ENCODE data around the gene DCAF17.
A peak's percentile ranks its signal among the peaks of the same experiment; 100 is the strongest.
"Not testable (repeated sequence)": the region's sequence is repeated elsewhere in the genome, so short reads cannot be mapped to it uniquely, and the experiment has no call there.

DCAF17 gene

DNA sequence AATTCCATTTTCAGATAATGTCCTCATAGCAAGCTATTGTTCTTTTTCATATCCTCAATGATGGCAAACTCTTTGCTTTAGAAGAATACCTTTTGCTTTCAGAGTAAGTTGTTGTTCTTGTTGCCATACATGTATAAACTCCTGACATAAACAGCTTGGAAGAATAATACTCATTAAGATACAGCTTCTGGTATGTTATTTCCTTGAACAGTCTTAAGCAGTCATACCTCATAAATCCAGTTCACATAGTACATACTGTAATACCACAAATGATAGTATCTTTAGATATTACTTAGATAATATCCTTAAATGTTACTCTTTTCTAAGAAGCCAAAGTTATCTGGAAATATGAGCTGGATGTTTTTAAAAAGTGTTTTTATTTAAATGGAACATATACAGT lies 23.4 kb upstream of the DCAF17 start:
- no peak for DNase-seq (ENCODE audit: low read depth in 2 of 2)

DNA sequence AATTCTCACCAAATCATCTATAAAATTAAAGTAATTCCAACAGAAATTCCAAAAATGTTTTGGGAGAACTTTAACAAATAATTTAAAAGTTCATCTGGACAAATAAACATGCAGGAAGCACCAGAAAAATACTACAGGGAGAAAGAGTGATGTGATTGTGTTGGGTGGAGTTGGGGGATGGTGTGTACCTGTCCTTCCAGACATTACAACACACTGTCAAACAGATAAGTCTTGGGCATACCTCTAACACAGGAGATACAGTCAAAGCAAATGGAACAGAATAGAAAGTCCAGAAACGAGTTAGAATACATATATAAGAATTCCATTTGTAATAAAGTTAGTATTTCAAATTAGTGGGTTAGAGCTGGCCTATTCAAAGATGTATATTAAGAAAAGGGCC lies 22.8 kb upstream of the DCAF17 start:
- no peak for DNase-seq (ENCODE audit: low read depth in 2 of 2)

DNA sequence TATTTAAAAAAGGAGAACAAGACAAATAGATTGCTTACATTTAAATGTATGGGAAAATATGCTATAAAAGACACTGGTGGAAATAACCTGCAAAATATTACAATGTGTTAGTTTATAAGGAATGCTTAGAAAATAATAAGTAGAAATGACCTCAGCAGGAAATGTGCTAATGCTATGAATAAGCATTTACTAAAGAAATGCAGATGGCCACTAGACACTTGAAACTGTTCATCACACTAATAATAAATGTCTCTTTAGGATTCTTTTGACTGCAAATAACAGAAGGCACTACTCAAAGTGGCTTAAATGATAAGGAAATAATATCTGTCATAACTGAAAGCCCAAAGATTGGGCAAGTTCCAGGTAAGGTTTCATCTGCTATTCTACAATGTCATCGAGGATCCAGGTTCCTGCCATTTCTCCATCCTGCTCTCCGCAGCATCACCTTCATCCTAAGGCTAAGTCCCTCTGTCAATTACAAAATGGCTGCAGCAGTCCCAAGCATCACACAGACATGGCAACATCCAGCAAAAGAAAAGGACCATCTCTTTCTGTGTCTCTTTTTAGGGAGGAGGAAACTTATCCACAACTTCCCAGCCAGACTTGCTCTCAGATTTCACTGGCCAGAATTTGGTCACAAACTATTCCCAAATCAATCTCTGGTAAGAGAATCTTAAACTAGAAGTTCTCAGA lies 22.1 kb upstream of the DCAF17 start:
- DNase-seq (ENCODE audit: low read depth in 2 of 2), result no peak

DNA sequence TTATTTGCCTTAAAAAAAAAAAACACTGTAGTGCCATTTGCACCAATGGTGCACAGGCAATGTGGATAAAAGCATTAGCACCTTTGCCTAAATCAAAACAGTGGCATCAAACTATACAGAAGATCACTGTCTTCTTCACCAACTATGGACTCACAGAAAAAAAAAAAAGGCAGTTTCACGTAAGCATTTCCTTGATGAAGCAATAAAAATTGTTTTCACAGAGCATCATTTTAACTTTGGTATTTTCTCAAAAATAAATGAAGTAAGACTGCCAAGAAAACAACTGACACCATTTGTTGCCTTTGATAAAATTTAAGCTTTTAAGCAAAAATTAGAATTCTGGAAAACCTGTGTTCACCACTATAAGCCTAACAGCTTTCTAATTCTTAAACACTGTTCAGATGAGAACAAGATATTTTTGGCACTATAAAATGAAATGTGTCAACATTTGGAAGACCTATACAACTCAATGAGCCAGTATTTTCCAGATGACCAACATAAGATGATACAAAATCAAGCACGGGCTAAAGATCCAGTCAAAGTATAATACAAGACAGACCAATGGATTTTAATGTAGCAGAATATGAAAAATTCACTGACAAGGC lies 21.4 kb upstream of the DCAF17 start:
- no peak for DNase-seq (ENCODE audit: low read depth in 2 of 2)

DNA sequence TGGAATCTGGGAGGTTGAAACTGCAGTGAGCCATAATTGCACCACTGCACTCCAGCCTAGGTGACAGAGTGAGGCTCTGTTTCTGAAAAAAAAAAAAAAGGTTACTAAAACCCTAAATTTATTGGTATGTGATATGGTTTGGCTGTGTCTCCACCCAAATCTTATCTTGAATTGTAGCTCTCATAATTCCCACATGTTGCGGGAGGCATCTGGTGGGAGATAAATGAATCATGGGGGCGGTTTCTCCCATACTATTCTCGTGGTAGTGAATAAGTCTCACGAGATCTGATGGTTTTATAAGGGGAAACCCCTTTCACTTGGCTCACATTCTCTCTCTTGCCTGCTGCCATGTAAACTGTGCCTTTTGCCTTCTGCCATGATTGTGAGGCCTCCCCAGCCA lies 19.4 kb upstream of the DCAF17 start:
- not testable (repeated sequence) for DNase-seq (ENCODE audit: low read depth in 2 of 2)

DNA sequence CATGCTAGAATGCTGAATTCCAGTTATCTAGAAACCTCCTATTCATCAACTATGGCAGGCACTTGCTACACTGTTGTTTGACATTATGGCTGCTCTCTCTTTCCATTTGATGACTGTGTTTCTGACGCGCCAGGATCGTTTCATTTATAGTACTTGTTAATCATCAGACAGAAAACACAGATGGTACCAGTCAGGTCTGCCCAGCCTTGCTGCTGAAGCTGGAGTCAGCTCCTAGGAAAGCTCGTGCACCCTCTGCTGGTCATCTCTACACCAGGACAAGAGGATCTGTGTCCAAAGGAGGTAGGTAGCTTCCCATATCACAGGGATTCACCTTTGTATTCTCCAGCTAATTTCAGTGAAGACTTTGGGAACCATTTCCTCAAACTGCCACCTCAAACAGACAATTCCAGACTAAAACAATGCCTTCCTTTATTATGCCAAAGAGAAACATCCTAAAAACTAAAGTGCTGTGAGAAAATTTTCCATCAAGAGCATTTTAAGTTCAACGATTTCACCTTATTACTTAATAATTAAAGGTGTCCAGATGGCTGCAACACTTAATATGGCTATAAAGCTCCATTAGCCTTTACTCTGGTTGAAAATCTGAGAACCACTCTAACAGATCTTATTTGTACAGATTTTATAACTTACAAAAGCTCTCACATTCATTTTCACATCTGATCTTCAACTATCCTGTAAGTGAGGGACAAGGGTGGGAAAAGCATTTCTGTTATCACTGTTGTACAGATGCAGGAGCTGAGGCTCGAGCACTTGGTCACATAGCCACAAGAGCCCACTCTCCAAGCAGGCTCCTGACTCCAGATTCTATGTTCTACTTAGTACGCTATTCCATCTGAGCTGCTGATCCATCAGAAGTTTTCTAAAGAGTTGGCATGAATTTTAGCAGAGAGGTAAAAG lies 17.8 kb upstream of the DCAF17 start:
- DNase-seq (ENCODE audit: low read depth in 2 of 2), result peak; percentile 71 to 86

DNA sequence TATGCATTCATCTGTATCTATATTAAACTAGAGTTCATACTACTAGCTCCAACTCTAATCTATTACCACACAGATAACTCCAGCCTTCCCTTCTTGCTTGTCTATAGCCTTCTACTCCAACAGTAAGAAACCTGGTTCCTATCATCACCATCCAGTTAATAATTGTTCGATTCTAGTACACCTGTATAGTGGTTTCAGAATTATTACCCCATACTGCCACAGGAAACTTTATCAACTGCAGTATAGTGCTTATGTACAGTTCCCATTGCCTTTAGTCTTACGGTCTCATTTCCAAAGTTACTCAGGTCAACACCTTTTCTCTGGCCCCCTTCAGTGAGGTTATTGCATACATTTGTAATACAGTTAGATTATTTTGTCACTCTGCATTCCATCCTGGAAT lies 14.7 kb upstream of the DCAF17 start:
- no peak for DNase-seq (ENCODE audit: low read depth in 2 of 2)

DNA sequence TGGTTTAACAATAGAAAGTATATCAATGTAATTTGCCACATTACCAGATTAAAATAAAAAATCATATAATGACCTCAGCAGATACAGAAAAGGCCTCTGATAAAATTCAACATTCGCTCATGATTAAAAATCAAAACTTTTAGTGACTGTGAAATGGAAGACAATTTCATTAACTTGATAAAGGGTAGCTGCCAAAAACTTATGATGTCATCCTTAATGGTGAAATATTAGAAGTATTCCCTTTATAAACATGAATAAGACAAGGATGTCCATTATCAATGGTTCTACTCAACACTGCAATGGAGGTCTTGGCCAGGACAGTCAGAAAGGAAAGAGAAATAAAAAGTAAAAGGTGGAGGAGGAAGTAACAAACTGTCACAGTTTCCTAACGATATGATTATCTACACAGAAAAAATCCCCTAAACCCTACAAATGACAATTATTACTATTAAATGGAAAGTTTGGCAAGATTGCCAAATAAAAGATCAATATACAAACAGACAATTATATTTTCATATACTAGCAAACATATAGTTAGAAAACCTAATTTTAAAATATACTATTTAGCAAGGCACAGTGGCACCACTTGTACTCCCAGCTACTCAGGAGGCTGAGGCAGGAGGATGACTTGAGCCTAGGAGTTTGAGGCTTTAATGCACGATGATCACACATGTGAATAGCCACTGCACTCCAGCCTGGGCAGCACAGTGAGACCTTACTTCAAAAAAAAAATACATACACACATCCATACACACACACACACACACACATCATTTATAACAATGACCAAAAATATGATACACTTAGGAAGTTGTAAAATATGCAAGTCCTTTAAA lies 13.1 kb upstream of the DCAF17 start:
- DNase-seq (ENCODE audit: low read depth in 2 of 2), result no peak

DNA sequence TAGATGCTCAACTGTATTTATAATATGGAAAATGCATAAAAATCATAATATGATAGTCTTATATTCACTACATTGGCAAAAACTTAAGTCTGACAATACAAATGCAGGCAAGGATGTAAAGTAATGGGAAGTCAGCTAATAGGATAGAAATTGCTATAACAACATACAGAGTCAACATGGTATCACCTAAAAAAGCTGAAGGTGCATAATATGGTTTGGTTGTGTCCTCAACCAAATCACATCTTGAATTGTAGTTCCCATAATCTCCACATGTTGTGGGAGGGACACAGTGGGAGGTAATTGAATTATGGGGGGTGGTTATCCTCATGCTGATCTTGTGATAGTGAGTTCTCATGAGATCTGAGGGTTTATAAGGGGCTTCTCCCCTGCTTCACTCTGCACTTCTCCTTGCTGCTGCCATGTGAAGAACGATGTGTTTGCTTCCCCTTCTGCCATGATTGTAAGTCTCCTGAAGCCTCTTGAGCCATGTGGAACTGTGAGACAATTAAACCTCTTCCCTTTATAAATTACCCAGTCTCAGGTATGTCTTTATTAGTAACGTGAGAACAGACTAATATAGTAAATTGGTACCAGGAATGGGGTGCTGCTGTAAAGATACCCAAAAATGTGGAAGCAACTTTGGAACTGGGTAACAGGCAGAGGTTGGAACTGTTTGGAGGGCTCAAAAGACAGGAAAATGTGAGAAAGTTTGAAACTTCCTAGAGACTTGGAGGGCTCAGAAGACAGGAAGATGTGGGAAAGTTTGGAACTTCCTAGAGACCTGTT lies 11.1 kb upstream of the DCAF17 start:
- DNase-seq (ENCODE audit: low read depth in 2 of 2), result not testable (repeated sequence)

DNA sequence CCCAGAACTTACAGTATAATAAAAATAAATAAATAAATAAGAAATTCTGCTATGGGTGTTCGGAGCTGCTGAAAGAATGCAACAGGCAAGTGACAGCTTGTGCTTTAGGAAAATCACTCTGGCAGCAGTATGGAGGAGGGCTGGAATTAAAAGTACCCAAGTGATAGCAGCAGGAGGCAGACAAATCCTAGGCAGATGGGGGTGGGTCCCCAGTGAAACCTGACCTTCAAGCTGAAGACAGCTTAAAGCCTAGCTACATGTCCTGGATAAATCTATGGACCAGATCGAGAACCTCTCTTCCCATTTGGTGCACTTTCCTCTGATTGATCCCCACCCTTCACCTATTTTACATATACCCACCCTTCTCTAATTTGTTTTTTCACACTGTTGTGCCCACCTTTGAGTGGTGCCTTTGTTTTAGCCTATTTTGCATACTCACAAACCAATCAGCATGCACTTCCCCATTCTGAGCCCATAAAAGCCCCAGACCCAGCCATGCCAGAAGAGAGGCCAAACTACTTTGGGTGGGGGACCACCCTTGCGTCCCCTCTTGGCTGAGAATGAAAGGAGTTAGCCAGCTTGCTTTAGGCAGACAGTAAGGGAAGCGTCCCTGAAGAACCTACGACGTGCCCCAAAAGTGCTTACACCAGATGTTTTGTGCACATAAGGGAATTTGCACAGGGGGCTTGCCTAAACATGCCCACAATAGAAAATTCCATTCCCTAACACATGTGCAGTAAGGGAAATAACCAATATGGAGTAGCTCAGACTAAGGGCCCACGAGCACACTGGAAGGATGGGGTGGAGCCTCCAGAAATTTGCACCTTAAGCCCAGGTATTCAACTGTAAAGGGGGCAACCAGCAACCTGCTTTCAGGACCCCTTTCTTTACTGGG lies 3.3 kb upstream of the DCAF17 start:
- no peak for DNase-seq (ENCODE audit: low read depth in 2 of 2)

DNA sequence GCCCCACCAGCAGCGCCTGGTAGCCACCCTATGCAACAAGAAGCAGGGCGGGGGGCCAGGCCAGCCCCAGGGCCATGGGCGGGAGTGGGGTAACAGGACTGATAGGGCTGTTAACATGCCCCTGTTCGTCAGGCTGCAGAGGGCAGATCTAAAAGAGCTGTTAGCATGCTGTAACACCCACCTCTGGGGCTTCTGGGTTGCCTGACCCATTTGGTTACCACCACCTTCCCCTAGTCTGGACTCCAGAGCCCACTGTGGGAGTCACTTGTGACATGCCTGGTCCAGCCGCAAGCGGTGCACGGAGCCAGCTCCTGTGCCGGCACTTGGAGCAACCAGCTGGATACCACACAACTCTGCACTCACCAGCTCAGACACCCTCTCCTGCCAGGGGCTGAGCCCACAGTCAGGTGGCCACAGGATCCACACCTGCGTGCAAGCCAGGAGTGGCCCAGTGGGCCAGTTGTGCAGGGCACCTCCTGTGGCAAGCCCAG lies 2.3 kb upstream of the DCAF17 start:
- DNase-seq (ENCODE audit: low read depth in 2 of 2), result no peak

DNA sequence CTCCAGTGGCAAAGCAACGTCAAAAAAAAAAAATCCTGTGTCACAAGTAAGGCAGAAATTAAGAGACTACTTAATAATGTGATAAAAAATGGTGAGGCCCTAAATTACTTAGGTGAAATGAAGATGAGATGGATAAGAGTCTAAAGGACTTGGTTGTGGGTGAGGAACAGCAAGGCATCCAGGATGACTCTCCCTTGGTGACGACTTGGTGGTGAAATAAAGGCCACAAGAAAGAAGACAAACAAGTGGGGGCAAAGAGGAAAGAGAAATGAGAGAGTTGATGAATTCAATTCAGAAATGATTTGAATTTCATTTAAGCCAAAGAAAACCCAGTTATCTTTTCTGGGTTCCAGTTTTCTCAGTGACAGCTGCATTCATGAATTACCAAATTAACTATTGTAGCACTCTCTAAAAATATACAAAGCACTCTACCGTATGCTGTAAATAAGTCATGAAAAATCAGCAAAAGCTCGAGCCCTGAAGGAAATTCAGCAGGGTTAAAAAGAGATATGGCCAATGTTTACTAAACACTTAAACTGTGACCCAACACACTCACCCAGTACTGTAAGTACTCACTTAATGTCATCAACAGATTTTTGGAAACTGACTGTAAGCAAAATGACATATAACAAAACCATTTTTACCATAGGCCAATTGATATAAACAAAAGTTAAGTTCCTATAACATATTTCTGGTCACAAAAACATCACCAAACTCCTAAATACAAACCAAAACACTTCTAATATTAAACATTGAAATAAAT lies 1.6 kb upstream of the DCAF17 start:
- DNase-seq (ENCODE audit: low read depth in 2 of 2), result no peak

DNA sequence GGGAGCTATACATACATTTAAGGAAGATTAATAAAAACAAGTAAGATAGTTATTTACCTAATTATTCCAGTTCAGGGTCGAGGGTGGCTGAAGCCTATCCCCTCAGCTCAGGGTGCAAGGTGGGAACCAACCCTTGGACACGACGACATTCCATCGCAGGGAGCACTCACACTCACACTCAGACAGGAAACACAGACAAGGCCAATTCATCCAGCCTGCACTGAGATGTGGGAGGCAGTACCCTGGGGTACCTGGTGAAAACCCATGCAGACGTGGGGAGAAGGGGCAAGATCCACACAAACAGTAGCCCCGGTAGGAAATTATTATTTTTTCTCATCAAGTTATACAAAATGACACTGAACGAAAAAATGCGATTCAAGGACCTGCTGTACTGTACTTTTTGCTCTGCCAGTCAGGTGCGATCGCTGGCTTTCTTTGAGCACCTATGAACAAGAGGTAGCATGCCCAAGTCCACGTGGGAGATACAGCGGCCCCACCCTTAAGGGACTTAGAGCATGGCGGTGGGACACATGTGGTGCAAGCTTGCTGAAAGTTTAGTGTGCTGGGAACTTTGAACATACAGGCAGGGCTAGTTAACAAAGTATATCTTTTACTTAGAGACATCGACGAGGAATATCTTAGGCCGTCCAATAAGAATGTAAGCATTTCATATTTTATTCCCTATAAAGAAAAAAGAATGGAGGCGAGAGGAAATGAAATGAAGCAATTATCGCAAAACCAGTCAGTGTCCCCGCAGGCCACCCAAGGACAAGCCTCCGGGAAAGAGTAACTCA lies 860 bp upstream of the DCAF17 start:
- peak in 1 of 2 donors; percentile 27 for DNase-seq (ENCODE audit: low read depth in 2 of 2)

DNA sequence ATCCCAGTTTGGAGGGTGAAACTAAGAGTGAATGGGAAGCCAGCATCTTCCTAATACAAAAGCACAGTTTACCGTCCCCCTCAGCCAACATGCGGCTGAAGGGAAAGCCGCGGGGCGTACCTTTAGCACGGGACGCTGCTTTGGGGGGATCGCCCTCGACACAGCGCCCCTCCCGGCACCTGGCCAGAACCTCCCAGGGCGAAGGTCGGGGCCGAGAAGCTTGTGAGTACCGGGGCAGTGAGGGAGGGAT lies 338 bp upstream of the DCAF17 start, which contains the start of gene METTL8:
Gene METTL8 (minus strand): TSS at position 228 of the 250 bp plus-strand sequence. CDS start 41,805 bp downstream, outside the sequence.
- no peak for DNase-seq (ENCODE audit: low read depth in 2 of 2)

DNA sequence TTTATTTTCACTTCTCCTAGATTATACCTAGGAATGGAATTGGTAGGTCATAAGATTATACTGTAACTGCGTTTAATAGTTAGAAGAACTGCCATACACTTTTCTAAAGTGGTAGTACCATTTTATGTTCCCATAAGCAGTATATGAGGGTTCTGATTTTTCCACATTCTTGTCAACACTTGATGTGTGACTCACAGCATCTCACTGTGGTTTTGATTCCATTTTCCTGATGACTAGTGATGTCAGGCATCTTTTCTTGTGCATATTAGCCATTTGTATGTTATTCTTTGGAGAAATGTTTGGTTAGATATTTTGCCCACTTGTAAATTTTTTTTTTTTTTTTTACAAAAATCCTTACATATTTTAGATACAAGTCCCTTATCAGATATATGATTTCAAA lies 2.3 kb downstream of the DCAF17 start:
- no peak for DNase-seq (ENCODE audit: low read depth in 2 of 2)

DNA sequence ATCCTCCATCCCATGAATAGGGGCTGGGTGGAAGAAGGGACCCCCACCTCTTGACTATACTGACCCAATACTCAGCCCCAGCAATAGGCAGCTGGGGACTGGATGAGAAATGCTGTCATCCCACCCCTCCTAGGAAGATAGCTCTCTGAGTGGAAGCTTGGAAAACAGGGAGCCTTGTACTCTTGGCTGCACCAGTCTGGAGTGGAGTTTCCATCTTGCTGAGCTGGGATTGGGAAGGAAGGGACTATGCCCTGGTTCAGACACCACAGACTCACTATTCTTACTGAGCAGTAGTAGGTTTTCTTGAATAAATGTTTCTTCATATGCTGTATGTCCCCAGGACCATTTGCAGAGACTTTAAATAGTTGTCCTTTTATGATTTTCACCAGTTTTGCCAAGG lies 7.4 kb downstream of the DCAF17 start:
- DNase-seq (ENCODE audit: low read depth in 2 of 2), result no peak

DNA sequence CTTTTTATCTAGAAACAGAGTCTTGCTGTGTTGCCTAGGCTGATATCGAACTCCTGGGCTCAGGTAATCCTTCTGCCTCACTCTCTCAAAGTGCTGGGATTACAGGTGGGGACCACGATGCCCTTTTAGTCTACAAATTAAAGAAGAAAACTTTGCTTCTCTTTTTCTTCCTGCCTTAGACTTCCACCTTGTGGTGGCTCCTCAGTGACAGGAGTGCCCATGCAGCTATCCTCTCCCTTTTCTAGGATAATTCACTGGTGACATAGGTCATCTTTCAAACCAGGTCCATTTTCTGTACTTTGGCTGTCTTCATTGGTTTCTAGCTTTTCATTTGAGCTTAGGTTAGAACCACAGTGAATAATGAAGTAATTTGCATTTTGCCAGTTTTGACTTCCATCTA lies 13.6 kb downstream of the DCAF17 start:
- DNase-seq (ENCODE audit: low read depth in 2 of 2), result no peak

DNA sequence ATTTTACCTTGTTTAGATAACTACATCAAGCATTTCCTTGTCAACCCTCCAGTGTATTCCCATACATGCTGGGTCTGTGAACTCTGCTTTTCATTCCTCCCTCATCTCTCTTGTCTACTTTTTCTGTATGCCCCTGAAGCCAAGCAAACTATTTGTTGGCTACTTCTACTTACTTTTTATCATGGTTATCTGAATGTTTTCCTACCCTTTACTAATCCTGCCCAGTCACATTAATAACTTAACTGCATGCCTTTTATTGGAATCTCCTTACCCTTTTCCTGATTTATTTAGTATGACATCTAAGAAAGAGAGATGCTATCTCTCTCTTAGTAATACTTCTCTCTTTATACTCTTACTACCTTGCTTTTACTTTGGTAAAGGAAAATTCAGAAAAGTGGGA lies 17.0 kb downstream of the DCAF17 start:
- DNase-seq (ENCODE audit: low read depth in 2 of 2), result no peak
